MM.1S (cell line): ENCODE data around the gene MAPK10.

ENCODE experiments used
- DNase-seq: peaks from one replicate; pipeline ENCODE4 v3.0.0-alpha.2; 2015
- H2AFZ ChIP-seq: fragments of 300-600 bp; sonication (generic); 2 replicates; pipeline ENCODE4 v1.6.0; 2016; ENCODE audit warnings: antibody characterized with exemption, low read length
- H3F3A ChIP-seq: fragments of 300-600 bp; sonication (generic); 2 replicates; pipeline ENCODE4 v1.6.1; 2016; ENCODE audit warnings: mild to moderate bottlenecking, antibody characterized with exemption, low read length, moderate library complexity, mixed read lengths; ENCODE audit not compliant: insufficient read depth
- H3K27ac ChIP-seq: fragments of 300-600 bp; sonication (generic); 2 replicates; pipeline ENCODE4 v1.5.1; 2016; ENCODE audit warnings: mild to moderate bottlenecking, low read length
- H3K27me3 ChIP-seq: fragments of 300-600 bp; sonication (generic); replicated peaks from 2 replicates; pipeline ENCODE4 v1.6.0; 2016; ENCODE audit warnings: low read length; ENCODE audit not compliant: insufficient read depth
- H3K36me3 ChIP-seq: fragments of 300-600 bp; sonication (generic); replicated peaks from 2 replicates; pipeline ENCODE4 v1.6.1; 2016; ENCODE audit warnings: mild to moderate bottlenecking, low read length, mixed read lengths; ENCODE audit not compliant: insufficient read depth
- H3K4me1 ChIP-seq: fragments of 300-600 bp; sonication (generic); 2 replicates; pipeline ENCODE4 v1.6.1; 2016; ENCODE audit warnings: low read length, mixed read lengths
- H3K4me2 ChIP-seq: fragments of 300-600 bp; sonication (generic); 2 replicates; pipeline ENCODE4 v1.6.0; 2016; ENCODE audit warnings: low read depth, low read length
- H3K4me3 ChIP-seq: fragments of 300-600 bp; sonication (generic); 2 replicates; pipeline ENCODE4 v1.5.1; 2016; ENCODE audit warnings: low read length, mixed read lengths
- H3K79me2 ChIP-seq: fragments of 300-600 bp; sonication (generic); 2 replicates; pipeline ENCODE4 v1.6.1; 2016; ENCODE audit warnings: mixed run types, low read length, mixed read lengths
- H3K9ac ChIP-seq: fragments of 300-600 bp; sonication (generic); 2 replicates; pipeline ENCODE4 v1.6.1; 2016; ENCODE audit warnings: low read length, mixed read lengths
- H3K9me2 ChIP-seq: fragments of 300-600 bp; sonication (generic); replicated peaks from 2 replicates; pipeline ENCODE4 v1.6.1; 2016; ENCODE audit warnings: mild to moderate bottlenecking, low read length, mixed read lengths; ENCODE audit not compliant: insufficient read depth
- H3K9me3 ChIP-seq: fragments of 300-600 bp; sonication (generic); replicated peaks from 2 replicates; pipeline ENCODE4 v1.6.1; 2016; ENCODE audit warnings: mild to moderate bottlenecking, low read length, mixed read lengths; ENCODE audit not compliant: insufficient read depth
- H4K20me1 ChIP-seq: fragments of 300-600 bp; sonication (generic); 2 replicates; pipeline ENCODE4 v1.6.1; 2016; ENCODE audit warnings: mild to moderate bottlenecking, low read length, moderate library complexity, mixed read lengths; ENCODE audit not compliant: insufficient read depth
- EZH2 ChIP-seq: fragments of 300-600 bp; sonication (generic); optimal IDR thresholded peaks from 2 replicates; pipeline ENCODE3; 2017; ENCODE audit warnings: low read depth, mild to moderate bottlenecking, antibody characterized with exemption, low read length, mixed read lengths
- EZH2phosphoT487 ChIP-seq: fragments of 300-600 bp; sonication (generic); IDR thresholded peaks from 2 replicates; pipeline ENCODE4 v1.6.1; 2018; ENCODE audit warnings: antibody characterized with exemption, low read length
- TF ChIP-seq, protein P1 (sequence below): fragments of 300-600 bp; sonication (generic); IDR thresholded peaks from 2 replicates; pipeline ENCODE4 v1.5.1; 2016; ENCODE audit warnings: antibody characterized with exemption, low read length, mixed read lengths

MAPK10 gene

DNA sequence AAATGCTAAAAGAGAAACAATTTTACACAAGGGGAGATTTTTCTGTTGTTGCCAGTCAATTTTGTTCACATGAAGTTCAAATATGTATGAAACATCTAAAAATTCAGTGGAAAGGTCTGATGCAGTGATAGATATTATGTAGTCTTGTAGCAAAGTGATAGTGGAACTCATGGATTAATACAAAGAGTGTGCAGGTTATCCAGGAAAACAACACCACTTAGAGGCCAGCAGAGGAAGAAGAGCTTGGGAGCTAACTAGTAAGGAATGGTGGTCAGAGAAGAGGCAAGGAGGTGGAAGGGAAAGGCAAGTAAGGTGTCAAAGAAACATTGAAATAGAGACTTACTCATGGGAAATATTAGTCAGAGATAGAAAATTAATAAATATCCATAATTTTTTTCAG, 395.6 kb downstream of the MAPK10 start:
- no peak for DNase-seq

DNA sequence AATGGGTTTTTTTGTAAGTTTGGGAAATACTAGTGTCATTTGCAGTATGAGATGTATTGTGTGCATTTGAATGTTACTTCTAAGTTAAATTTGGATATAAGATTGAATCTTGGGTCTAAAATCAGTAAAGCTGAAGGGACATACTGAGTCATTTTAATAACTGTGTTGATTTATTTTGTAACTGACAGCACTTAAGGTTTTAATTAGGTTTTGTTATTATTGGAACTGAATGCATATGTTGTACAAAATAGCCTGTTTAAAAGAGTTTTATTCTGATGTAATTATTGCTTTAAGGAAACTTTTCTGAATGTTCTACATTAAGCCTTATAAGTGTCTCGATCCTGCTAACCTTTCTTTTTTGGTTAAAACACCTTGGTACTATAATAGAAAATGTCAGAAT, 396.6 kb downstream of the MAPK10 start:
- Histone ChIP-seq H3K36me3 (no peaks in the 10 kb centered on the region), H3F3A (no peaks in the 10 kb centered on the region), H3K9ac (no peak overlapping the region), H3K9me3 (no peaks in the 10 kb centered on the region), H2AFZ (no peak overlapping the region), H3K4me1 (no peaks in the 10 kb centered on the region), H3K9me2 (no peaks in the 10 kb centered on the region), H3K27ac (no peak overlapping the region), H4K20me1 (no peaks in the 10 kb centered on the region), H3K27me3 (no peaks in the 10 kb centered on the region), H3K4me2 (no peak overlapping the region), H3K79me2 (no peaks in the 10 kb centered on the region), H3K4me3 (no peak overlapping the region)
- TF ChIP-seq EZH2, result no peak
- DNase-seq, result no peak

More for the DNA sequence above, 395.6 kb downstream of the MAPK10 start:
- Histone ChIP-seq H2AFZ (no peak overlapping the region), H3K4me2 (no peak overlapping the region), H3K4me1 (no peaks in the 10 kb centered on the region), H3K27ac (no peak overlapping the region), H3K9ac (no peak overlapping the region), H3K9me2 (no peaks in the 10 kb centered on the region), H3K9me3 (no peaks in the 10 kb centered on the region), H4K20me1 (no peaks in the 10 kb centered on the region), H3K36me3 (no peaks in the 10 kb centered on the region), H3F3A (no peaks in the 10 kb centered on the region), H3K27me3 (no peaks in the 10 kb centered on the region), H3K79me2 (no peaks in the 10 kb centered on the region), H3K4me3 (no peak overlapping the region)
- TF ChIP-seq EZH2phosphoT487 (no peak), EZH2 (no peak)
- TF ChIP-seq, protein P1, sequence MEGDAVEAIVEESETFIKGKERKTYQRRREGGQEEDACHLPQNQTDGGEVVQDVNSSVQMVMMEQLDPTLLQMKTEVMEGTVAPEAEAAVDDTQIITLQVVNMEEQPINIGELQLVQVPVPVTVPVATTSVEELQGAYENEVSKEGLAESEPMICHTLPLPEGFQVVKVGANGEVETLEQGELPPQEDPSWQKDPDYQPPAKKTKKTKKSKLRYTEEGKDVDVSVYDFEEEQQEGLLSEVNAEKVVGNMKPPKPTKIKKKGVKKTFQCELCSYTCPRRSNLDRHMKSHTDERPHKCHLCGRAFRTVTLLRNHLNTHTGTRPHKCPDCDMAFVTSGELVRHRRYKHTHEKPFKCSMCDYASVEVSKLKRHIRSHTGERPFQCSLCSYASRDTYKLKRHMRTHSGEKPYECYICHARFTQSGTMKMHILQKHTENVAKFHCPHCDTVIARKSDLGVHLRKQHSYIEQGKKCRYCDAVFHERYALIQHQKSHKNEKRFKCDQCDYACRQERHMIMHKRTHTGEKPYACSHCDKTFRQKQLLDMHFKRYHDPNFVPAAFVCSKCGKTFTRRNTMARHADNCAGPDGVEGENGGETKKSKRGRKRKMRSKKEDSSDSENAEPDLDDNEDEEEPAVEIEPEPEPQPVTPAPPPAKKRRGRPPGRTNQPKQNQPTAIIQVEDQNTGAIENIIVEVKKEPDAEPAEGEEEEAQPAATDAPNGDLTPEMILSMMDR, result no peak

GRCh38 chr4:85961887-85962286, 398.0 kb downstream of the MAPK10 start:
- DNase-seq, result no peak
- H3K27ac ChIP-seq, result no peak overlapping the region
- H3F3A ChIP-seq, result no peaks in the 10 kb centered on the region
- H2AFZ ChIP-seq, result no peak overlapping the region
- no peak overlapping the region for H3K9ac ChIP-seq
- no peaks in the 10 kb centered on the region for H3K9me3 ChIP-seq
- H3K36me3 ChIP-seq, result no peaks in the 10 kb centered on the region
- no peaks in the 10 kb centered on the region for H3K27me3 ChIP-seq
- no peaks in the 10 kb centered on the region for H3K79me2 ChIP-seq
- no peak overlapping the region for H3K4me3 ChIP-seq
- no peaks in the 10 kb centered on the region for H3K9me2 ChIP-seq
- H4K20me1 ChIP-seq, result no peaks in the 10 kb centered on the region
- no peak overlapping the region for H3K4me2 ChIP-seq
- H3K4me1 ChIP-seq, result no peaks in the 10 kb centered on the region
- TF ChIP-seq, protein P1, result no peak
- TF ChIP-seq EZH2phosphoT487 (no peak), EZH2 (no peak)

DNA sequence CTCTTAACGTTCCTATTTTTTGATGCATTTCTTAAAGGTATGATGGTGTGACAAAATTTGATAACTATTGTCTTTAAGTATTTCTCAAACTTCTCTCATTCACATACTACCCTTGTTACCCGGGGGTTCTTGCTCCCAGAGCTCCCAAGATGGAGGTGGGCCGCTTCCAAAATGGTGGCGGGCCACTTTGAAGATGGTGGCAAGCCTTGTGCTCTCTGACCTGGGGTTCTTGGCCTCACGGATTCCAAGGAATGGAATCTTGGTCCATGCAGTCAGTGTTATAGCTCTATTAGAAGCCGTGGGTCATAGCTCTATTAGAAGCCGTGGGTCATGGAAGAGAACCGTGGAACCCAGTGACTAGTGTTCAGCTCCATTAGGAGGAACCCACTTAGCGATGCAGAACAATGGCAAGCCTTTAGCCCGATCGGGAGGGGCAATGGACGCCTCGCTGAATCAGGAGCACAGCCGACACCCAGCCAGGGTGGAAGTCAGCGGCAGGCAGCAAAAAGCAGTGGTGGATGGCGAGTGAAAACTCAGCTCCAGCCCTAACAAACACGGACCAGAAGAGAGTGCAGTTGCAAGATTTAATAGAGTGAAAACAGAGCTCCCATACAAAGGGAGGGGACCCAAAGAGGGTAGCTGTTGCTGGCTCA, 403.4 kb downstream of the MAPK10 start:
- H3K9ac ChIP-seq, result no peak overlapping the region
- H3K9me2 ChIP-seq, result no peaks in the 10 kb centered on the region
- TF ChIP-seq EZH2, result no peak
- H3F3A ChIP-seq, result no peaks in the 10 kb centered on the region
- H3K9me3 ChIP-seq, result no peaks in the 10 kb centered on the region
- no peaks in the 10 kb centered on the region for H3K36me3 ChIP-seq
- H3K27ac ChIP-seq, result no peak overlapping the region
- H3K4me1 ChIP-seq, result no peaks in the 10 kb centered on the region
- H2AFZ ChIP-seq, result no peak overlapping the region
- H3K27me3 ChIP-seq, result no peaks in the 10 kb centered on the region
- no peaks in the 10 kb centered on the region for H4K20me1 ChIP-seq
- no peak overlapping the region for H3K4me3 ChIP-seq
- H3K79me2 ChIP-seq, result no peaks in the 10 kb centered on the region
- no peak for DNase-seq
- no peak overlapping the region for H3K4me2 ChIP-seq
